K562 (cell line): ENCODE measurements around the gene DAZAP1. TPM values are rescaled to one million over a fixed set of nuclear protein-coding genes. Genes with fewer than 3 reads are reported as not detected.

ENCODE experiments used
- DEAF1 ChIP-seq: fragments of 450-650 bp; formaldehyde crosslinking; IDR thresholded peaks from 2 replicates; pipeline ENCODE4 v1.4.0; 2020; ENCODE audit warnings: mild to moderate bottlenecking, moderate library complexity
- ELF2 ChIP-seq: fragments of 250-450 bp; sonication (Bioruptor Pico); IDR thresholded peaks from 2 replicates; pipeline ENCODE4 v1.5.0; 2021; ENCODE audit warnings: mild to moderate bottlenecking
- NFIX ChIP-seq: fragments of 250-450 bp; sonication (Bioruptor Pico); IDR thresholded peaks from 2 replicates; pipeline ENCODE4 v1.4.0; 2020; ENCODE audit warnings: low read depth, mild to moderate bottlenecking, moderate library complexity
- NRF1 ChIP-seq, 2 experiments: fragments of 450-650 bp; IDR thresholded peaks in 1 of 2; conservative IDR thresholded peaks in 1 of 2; 2 replicates each; pipeline ENCODE4 v1.6.1; 2014; ENCODE audit warnings: mild to moderate bottlenecking in 2 of 2
- POLR3A ChIP-seq: IDR thresholded peaks from 2 replicates; pipeline ENCODE4 v1.6.1; 2011; ENCODE audit warnings: borderline replicate concordance, mild to moderate bottlenecking, moderate library complexity; ENCODE audit not compliant: insufficient read length, insufficient read depth; ENCODE audit errors: extremely low read depth
- THRA ChIP-seq: fragments of 450-650 bp; IDR thresholded peaks from 2 replicates; pipeline ENCODE4 v1.6.1; 2017; ENCODE audit warnings: mild to moderate bottlenecking, moderate library complexity
- ZBTB9 ChIP-seq: fragments of 450-650 bp; formaldehyde crosslinking; IDR thresholded peaks from 2 replicates; pipeline ENCODE4 v1.4.0; 2020; ENCODE audit warnings: mild to moderate bottlenecking, moderate library complexity
- ZKSCAN1 ChIP-seq: fragments of 150-350 bp; IDR thresholded peaks from 2 replicates; pipeline ENCODE4 v1.6.1; 2016; ENCODE audit warnings: low read depth, low read length
- ZNF57 ChIP-seq: fragments of 450-650 bp; formaldehyde crosslinking; IDR thresholded peaks from 2 replicates; pipeline ENCODE4 v1.4.0; 2020; ENCODE audit warnings: mild to moderate bottlenecking, moderate library complexity
- ZNF586 ChIP-seq: fragments of 450-650 bp; formaldehyde crosslinking; conservative IDR thresholded peaks from 2 replicates; pipeline ENCODE4 v1.4.0; 2020; ENCODE audit warnings: mild to moderate bottlenecking, moderate library complexity
- polyA plus RNA-seq, 8 experiments: library from polyadenylated mRNA; depleted of rRNA in 4 of 8; stranded (reverse) in 5 of 8; unstranded in 3 of 8; fragments of >200 nt; fragmentation: Nextera tagmentation in 2 of 8; fragmentation: Illumina TruSeq in 1 of 8; extraction: Ambion mirVana in 2 of 8; extraction: Trizol in 1 of 8; gene quantifications; 2 replicates each; pipeline versions ENCODE4 v1.2.1 to v1.2.3, GENCODE V29; 2011 to 2014; ENCODE audit warnings: inconsistent platforms in 1 of 8, missing spikeins in 1 of 8
- total RNA-seq, 7 experiments: library from RNA; depleted of rRNA in 6 of 7; stranded (reverse); fragments of >200 nt in 6 of 7; fragmentation: Illumina TruSeq in 2 of 7; extraction: Trizol in 2 of 7; gene quantifications; 2 replicates each; pipeline versions ENCODE4 v1.2.1 to v1.2.3, GENCODE V29; 2011 to 2021; ENCODE audit warnings: low replicate concordance in 1 of 7
- TF ChIP-seq, protein P1 (sequence below): fragments of 200-600 bp; sonication (generic); IDR thresholded peaks from one replicate; pipeline ENCODE4 v1.6.1; 2012; ENCODE audit warnings: mild to moderate bottlenecking, low read depth, low read length, inconsistent platforms

DAZAP1 gene
- total and polyA plus RNA-seq, 9 of the 15 experiments (the other 6 are each of a cell fraction or from before 2014, with no cell fraction given) = 10.8 to 289 (median 142) TPM

GRCh38 chr19:1383312-1384084 is 23.9 kb upstream of the DAZAP1 start, which contains the start of gene NDUFS7 (continued):
- TF ChIP-seq THRA (no peak), ZNF57 (no peak), ZNF586 (no peak), NRF1 (conservative IDR thresholded peaks at IDR 0.05 in 1 of 2, IDR thresholded peaks at IDR 0.05 in 1 of 2) (peak; percentile 94 to 96), ELF2 (peak; percentile 87), NFIX (CRISPR knock-in tag) (no peak), DEAF1 (peak; percentile 42; the same call in 1 of the 2 replicates), ZBTB9 (CRISPR knock-in tag) (peak; percentile 73; the same call in 1 of the 2 replicates), POLR3A (peak; percentile 90), ZKSCAN1 (peak; percentile 85)
- TF ChIP-seq, protein P1, sequence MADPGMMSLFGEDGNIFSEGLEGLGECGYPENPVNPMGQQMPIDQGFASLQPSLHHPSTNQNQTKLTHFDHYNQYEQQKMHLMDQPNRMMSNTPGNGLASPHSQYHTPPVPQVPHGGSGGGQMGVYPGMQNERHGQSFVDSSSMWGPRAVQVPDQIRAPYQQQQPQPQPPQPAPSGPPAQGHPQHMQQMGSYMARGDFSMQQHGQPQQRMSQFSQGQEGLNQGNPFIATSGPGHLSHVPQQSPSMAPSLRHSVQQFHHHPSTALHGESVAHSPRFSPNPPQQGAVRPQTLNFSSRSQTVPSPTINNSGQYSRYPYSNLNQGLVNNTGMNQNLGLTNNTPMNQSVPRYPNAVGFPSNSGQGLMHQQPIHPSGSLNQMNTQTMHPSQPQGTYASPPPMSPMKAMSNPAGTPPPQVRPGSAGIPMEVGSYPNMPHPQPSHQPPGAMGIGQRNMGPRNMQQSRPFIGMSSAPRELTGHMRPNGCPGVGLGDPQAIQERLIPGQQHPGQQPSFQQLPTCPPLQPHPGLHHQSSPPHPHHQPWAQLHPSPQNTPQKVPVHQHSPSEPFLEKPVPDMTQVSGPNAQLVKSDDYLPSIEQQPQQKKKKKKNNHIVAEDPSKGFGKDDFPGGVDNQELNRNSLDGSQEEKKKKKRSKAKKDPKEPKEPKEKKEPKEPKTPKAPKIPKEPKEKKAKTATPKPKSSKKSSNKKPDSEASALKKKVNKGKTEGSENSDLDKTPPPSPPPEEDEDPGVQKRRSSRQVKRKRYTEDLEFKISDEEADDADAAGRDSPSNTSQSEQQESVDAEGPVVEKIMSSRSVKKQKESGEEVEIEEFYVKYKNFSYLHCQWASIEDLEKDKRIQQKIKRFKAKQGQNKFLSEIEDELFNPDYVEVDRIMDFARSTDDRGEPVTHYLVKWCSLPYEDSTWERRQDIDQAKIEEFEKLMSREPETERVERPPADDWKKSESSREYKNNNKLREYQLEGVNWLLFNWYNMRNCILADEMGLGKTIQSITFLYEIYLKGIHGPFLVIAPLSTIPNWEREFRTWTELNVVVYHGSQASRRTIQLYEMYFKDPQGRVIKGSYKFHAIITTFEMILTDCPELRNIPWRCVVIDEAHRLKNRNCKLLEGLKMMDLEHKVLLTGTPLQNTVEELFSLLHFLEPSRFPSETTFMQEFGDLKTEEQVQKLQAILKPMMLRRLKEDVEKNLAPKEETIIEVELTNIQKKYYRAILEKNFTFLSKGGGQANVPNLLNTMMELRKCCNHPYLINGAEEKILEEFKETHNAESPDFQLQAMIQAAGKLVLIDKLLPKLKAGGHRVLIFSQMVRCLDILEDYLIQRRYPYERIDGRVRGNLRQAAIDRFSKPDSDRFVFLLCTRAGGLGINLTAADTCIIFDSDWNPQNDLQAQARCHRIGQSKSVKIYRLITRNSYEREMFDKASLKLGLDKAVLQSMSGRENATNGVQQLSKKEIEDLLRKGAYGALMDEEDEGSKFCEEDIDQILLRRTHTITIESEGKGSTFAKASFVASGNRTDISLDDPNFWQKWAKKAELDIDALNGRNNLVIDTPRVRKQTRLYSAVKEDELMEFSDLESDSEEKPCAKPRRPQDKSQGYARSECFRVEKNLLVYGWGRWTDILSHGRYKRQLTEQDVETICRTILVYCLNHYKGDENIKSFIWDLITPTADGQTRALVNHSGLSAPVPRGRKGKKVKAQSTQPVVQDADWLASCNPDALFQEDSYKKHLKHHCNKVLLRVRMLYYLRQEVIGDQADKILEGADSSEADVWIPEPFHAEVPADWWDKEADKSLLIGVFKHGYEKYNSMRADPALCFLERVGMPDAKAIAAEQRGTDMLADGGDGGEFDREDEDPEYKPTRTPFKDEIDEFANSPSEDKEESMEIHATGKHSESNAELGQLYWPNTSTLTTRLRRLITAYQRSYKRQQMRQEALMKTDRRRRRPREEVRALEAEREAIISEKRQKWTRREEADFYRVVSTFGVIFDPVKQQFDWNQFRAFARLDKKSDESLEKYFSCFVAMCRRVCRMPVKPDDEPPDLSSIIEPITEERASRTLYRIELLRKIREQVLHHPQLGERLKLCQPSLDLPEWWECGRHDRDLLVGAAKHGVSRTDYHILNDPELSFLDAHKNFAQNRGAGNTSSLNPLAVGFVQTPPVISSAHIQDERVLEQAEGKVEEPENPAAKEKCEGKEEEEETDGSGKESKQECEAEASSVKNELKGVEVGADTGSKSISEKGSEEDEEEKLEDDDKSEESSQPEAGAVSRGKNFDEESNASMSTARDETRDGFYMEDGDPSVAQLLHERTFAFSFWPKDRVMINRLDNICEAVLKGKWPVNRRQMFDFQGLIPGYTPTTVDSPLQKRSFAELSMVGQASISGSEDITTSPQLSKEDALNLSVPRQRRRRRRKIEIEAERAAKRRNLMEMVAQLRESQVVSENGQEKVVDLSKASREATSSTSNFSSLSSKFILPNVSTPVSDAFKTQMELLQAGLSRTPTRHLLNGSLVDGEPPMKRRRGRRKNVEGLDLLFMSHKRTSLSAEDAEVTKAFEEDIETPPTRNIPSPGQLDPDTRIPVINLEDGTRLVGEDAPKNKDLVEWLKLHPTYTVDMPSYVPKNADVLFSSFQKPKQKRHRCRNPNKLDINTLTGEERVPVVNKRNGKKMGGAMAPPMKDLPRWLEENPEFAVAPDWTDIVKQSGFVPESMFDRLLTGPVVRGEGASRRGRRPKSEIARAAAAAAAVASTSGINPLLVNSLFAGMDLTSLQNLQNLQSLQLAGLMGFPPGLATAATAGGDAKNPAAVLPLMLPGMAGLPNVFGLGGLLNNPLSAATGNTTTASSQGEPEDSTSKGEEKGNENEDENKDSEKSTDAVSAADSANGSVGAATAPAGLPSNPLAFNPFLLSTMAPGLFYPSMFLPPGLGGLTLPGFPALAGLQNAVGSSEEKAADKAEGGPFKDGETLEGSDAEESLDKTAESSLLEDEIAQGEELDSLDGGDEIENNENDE = peak; percentile 84
